Immature natural killer cell (primary cell): ENCODE measurements around the gene LMF1. TPM values are rescaled to one million over a fixed set of nuclear protein-coding genes. Genes with fewer than 3 reads are reported as not detected.

Source experiments
- DNase-seq, 3 donors: peaks; one replicate each; pipeline ENCODE4 v3.0.0; 2022; ENCODE audit warnings: mixed read lengths in 1 of 3
- H3K27ac Mint-ChIP-seq, 6 donors: one replicate each; pipeline ENCODE4 v1.8.0; 2020; ENCODE audit warnings: mixed read lengths in 6 of 6, mild to moderate bottlenecking in 5 of 6, inconsistent platforms in 4 of 6, moderate library complexity in 3 of 6
- H3K27me3 Mint-ChIP-seq, 3 donors: one replicate each; pipeline ENCODE4 v1.8.0; 2020 to 2021; ENCODE audit warnings: low read depth in 3 of 3, mild to moderate bottlenecking in 3 of 3, mixed read lengths in 3 of 3, moderate library complexity in 3 of 3, inconsistent platforms in 1 of 3
- H3K36me3 Mint-ChIP-seq, 3 donors: one replicate each; pipeline ENCODE4 v1.8.0; 2020; ENCODE audit warnings: mixed read lengths in 3 of 3, inconsistent platforms in 2 of 3, mild to moderate bottlenecking in 2 of 3
- H3K4me1 Mint-ChIP-seq, 2 donors: one replicate each; pipeline ENCODE4 v1.8.0; 2020; ENCODE audit warnings: inconsistent platforms in 2 of 2, mild to moderate bottlenecking in 2 of 2, mixed read lengths in 2 of 2, moderate library complexity in 1 of 2
- H3K4me3 Mint-ChIP-seq, 5 donors: one replicate each; pipeline ENCODE4 v1.8.0; 2020; ENCODE audit warnings: mild to moderate bottlenecking in 5 of 5, mixed read lengths in 5 of 5, inconsistent platforms in 3 of 5, moderate library complexity in 3 of 5
- H3K9me3 Mint-ChIP-seq, 6 donors: one replicate each; pipeline ENCODE4 v1.8.0; 2020; ENCODE audit warnings: mild to moderate bottlenecking in 6 of 6, mixed read lengths in 6 of 6, inconsistent platforms in 4 of 6, moderate library complexity in 3 of 6
- polyA plus RNA-seq, 3 donors: library from polyadenylated mRNA; unstranded; fragments of 300-500 nt; fragmentation: Illumina TruSeq; gene quantifications; one replicate each; pipeline ENCODE4 v1.2.3, GENCODE V29; 2021

LMF1 gene
- polyA plus RNA-seq, 3 donors from 2014 or later: 12.2 to 15.5 (median 12.6) TPM

GRCh38 chr16:805474-805873, 165.3 kb downstream of the LMF1 start:
- Mint-ChIP-seq H3K9me3 (no peaks in the 10 kb centered on the region), H3K27me3 (peaks cover 2 to 7% (median 5%) of the 10 kb centered on the region in 3 donors), H3K4me1 (peaks cover 11 to 17% of the 10 kb centered on the region in 2 donors), H3K4me3 (no peak overlapping the region), H3K36me3 (no peaks in the 10 kb centered on the region), H3K27ac (no peak overlapping the region)
- DNase-seq: no peak

DNA sequence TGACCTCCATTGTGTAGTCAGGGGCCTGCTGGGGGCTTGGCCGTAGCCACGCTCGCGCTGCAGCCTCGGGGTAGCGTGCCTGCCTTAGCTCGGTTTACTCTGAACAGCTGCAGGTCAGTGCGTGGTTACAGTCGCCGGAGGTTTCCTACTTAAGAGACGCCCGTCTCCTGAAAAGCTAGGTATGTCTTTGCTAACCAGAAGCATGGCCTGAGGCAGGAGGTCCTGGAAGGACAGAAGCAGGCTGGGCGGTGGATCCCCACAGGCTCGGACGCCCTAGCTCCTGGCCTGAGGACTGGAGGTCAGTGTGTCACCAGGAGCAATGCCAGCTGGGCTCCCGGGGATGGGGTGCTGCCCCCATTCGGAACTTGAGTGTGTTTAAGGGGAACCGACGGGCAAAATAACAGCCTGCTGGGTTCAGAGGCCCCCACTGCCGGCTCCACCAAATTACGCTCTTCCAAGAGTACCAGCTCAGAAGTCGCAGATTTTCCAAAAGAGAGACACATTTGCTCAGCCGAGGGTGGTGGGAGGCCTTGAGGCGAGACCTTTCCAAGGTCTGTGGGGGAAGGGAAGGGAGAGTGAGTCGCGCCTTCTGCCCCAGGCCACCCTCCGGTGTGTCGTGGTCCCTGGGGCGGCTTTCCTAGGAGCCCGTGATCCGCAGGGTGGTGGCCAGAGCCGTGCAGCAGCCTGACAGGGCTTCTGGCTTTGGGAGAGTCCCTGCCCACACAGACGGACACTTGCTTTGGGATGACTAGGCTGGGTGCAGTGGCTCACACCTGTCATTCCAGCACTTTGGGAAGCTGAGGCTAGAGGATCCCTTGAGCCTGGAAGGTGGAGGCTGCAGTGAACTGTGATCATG, 166.4 kb downstream of the LMF1 start:
- Mint-ChIP-seq H3K27ac (no peak overlapping the region), H3K4me3 (no peak overlapping the region), H3K36me3 (no peaks in the 10 kb centered on the region), H3K4me1 (peaks cover 11 to 15% of the 10 kb centered on the region in 2 donors), H3K9me3 (no peaks in the 10 kb centered on the region), H3K27me3 (peaks cover 2 to 7% (median 5%) of the 10 kb centered on the region in 3 donors)
- no peak for DNase-seq

DNA sequence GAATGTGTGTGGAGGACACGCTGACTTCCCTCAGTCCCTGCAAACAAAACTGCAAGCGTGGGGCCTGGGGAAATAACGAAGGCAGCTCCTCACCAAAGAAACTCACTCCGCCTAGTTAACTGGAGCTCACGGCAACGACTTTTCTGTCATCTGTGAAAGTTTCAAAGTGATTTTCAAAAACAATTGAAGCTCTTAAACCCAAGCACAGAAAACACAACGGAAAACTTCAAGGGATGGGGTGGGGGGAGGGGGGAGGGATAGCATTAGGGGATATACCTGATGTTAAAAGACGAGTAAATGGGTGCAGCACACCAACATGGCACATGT, 167.1 kb downstream of the LMF1 start:
- H3K27me3 Mint-ChIP-seq: peaks cover 2 to 7% (median 3%) of the 10 kb centered on the region in 3 donors
- no peaks in the 10 kb centered on the region for H3K9me3 Mint-ChIP-seq
- no peaks in the 10 kb centered on the region for H3K36me3 Mint-ChIP-seq
- no peak overlapping the region for H3K27ac Mint-ChIP-seq
- H3K4me1 Mint-ChIP-seq: peaks cover 11 to 13% of the 10 kb centered on the region in 2 donors
- H3K4me3 Mint-ChIP-seq: no peak overlapping the region
- DNase-seq: no peak

Other genes starting within 250 kb of the LMF1 start
- 100 to 1,000 TPM in 1 of 3 donors, 10 to 100 TPM in 2; 71.7 to 110 (median 94.1) TPM for gene ANTKMT, start 249.8 kb downstream of the LMF1 start, polyA plus RNA-seq
- 1 to 10 TPM in 2 of 3 donors, under 1 TPM in 1; 0.34 to 1.7 (median 1.4) TPM for gene CCDC78, start 244.5 kb downstream of the LMF1 start, polyA plus RNA-seq
- gene HAGHL, start 243.9 kb downstream of the LMF1 start, polyA plus RNA-seq: 10 to 100 TPM in 1 of 3 donors, 1 to 10 TPM in 2; 6.4 to 12.0 (median 9.1) TPM
- gene CIAO3, start 230.0 kb downstream of the LMF1 start, polyA plus RNA-seq: 10 to 100 TPM in 2 of 3 donors, 1 to 10 TPM in 1; 4.6 to 25.5 (median 17.5) TPM
- gene MSLN, start 210.2 kb downstream of the LMF1 start, polyA plus RNA-seq: not detected
- 10 to 100 TPM; 23.9 to 49.9 (median 27.7) TPM for gene RPUSD1, start 182.6 kb downstream of the LMF1 start, polyA plus RNA-seq
- gene CHTF18, start 182.4 kb downstream of the LMF1 start, polyA plus RNA-seq: 1 to 10 TPM in 2 of 3 donors, not detected in 1; 6.3 to 9.2 TPM
- not detected for gene GNG13, start 170.2 kb downstream of the LMF1 start, polyA plus RNA-seq
- under 1 TPM in 1 of 3 donors, not detected in 2; 0.12 TPM for gene SOX8, start 10.8 kb upstream of the LMF1 start, polyA plus RNA-seq
- gene SSTR5, start 101.8 kb upstream of the LMF1 start, polyA plus RNA-seq: not detected
- gene C1QTNF8, start 125.3 kb upstream of the LMF1 start, polyA plus RNA-seq: not detected
- under 1 TPM in 1 of 3 donors, not detected in 2; 0.22 TPM for gene CACNA1H, start 182.1 kb upstream of the LMF1 start, polyA plus RNA-seq